ENCODE measurements around the gene HIP1R.

GRCh38 chr12:122886161-122886560, 50.9 kb downstream of the HIP1R start:
- no peak for TF ChIP-seq EZH2 (IDR thresholded peaks at IDR 0.05; ENCODE audit: insufficient read depth, poor library complexity, severe bottlenecking)
- TF ChIP-seq EZH2phosphoT487 (IDR thresholded peaks at IDR 0.05; ENCODE audit: insufficient read depth, low read depth): no peak

Data from GM23248 (cell line).